Measurements from ENCODE around the gene MYO1D.
A peak's percentile ranks its signal among the peaks of the same experiment; 100 is the strongest.
"Not testable (repeated sequence)": the region's sequence is repeated elsewhere in the genome, so short reads cannot be mapped to it uniquely, and the experiment has no call there.

Gene MYO1D

GRCh38 chr17:32482568-32483320 lies 394.2 kb downstream of the MYO1D start:
- DNase-seq, result no peak

DNA sequence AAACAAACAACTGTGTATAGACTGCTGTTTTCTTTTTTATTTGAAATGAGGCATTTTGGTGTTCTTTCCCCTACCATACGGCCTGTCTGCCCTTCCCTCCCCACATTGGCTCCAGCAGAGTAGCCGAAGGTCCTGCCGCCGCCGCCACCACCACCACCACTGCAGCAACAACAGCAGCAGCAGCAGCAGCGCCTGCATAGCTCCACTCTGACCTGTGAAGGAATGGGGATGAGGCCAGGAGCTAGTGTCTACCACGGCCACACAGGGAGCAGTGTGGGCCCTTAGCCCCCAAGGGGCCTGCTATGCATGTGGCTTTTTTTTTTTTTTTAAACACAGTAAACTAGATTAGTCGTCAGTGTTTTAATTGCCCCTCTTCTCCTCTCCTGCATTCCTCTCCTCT lies 395.7 kb downstream of the MYO1D start:
- DNase-seq, result no peak

GRCh38 chr17:32479074-32479617 lies 397.8 kb downstream of the MYO1D start:
- no peak for DNase-seq

DNA sequence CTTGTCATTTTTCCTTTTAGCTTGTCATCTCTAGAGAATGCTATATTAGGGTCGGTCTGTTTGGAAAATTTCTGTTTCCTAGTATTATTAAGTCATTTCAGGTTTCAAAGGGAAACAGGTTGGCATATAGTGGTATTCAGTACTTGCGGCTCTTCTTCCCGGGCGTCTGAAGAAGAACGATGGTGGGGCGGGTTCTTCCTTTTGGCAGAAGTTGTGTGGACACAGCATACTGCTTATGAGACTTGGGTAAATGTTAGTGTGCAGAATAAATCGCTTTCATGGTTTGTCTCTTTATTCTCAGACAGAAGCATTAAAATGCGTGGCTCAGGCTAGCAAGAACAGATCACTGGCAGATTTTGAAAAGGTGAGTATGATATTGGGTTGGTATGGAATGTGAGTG lies 399.7 kb downstream of the MYO1D start:
- no peak for DNase-seq

DNA sequence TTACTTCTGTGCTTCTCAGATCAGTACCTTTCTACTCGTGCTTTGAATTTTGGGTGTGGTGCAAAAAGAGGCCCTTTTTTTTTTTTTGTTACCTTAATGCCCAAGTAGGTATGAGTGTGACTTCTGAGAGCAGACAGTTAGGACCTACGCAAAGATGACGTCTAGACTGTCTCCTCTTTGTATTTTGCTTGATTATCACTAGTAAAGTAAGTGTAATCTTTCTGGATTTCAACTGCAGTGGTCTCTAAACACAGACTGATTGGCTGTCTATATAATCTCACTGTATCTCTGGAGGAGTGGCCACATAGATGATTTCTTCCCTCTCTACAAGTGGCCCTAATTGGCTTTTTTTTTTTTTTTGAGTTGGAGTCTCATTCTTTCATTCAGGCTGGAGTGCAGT lies 401.7 kb downstream of the MYO1D start:
- DNase-seq, result no peak

GRCh38 chr17:32471652-32472051 lies 405.3 kb downstream of the MYO1D start:
- DNase-seq, result no peak

- no peak for DNase-seq
Measured at GRCh38 chr17:32470405-32471167, 406.3 kb downstream of the MYO1D start.

GRCh38 chr17:32467949-32468348 lies 409.0 kb downstream of the MYO1D start:
- DNase-seq, result no peak

GRCh38 chr17:32464374-32464773 lies 412.6 kb downstream of the MYO1D start:
- DNase-seq, result no peak

DNA sequence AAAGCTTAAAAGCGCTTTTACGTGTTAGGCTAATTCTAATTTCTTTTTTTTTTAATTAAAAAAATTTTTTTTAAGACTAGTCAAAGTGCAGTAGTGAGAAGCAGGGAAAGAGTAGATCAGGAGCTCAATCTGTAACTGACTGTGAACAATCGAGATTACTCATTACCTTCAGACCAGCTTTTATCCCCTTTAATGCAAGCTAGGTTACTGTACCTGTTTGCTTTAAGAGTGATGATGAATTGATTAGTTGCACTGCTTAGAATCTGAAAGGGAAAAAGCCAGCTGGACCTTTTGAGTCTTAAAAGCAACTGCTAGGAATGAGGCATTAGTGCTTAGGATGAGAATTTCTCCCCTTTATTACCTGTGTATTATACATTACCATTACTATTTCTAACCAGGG lies 413.6 kb downstream of the MYO1D start:
- DNase-seq, result no peak

GRCh38 chr17:32461853-32462617 lies 414.9 kb downstream of the MYO1D start:
- DNase-seq, result peak; percentile 55

DNA sequence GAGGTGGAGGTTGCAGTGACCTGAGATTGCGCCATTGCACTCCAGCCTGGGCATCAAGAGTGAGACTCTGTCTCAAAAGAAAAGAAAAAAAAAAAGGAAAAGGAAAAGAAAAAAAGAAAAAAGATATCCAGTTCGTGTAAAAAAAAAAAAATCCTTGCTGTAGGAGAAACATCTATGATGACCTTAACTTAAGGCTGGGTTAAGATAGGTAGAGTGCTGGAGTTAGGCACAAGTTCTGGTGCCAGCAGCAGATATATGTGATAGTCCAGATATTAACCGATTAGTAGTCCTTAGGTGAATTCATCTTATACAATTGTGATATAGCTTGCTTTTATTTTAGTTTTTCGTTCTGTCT lies 415.4 kb downstream of the MYO1D start:
- no peak for DNase-seq

GRCh38 chr17:32460054-32460453 lies 416.9 kb downstream of the MYO1D start:
- DNase-seq, result no peak

GRCh38 chr17:32458371-32458770 lies 418.6 kb downstream of the MYO1D start:
- DNase-seq, result no peak

DNA sequence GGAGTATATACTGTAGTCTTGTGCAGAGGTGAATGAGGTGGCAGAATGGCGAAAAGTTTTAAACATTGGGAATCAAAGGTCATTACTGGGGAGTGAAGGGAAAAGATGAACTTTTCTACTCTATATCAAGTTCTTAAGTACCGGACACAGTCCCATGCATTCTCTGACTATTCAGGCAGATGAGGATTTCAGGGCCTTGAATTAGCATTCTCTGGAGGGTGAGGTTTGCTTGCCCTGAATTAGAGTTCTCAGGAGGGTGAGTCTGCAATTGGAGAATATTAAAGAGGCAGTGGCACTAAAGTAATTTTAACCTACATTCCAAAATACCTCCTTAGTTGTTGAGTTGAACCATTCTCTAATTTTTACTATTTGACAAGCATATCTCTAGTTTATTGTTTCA lies 423.6 kb downstream of the MYO1D start:
- no peak for DNase-seq

- no peak for DNase-seq
Measured at GRCh38 chr17:32452281-32452680, 424.6 kb downstream of the MYO1D start.

GRCh38 chr17:32451879-32452278 lies 425.0 kb downstream of the MYO1D start:
- DNase-seq, result no peak

DNA sequence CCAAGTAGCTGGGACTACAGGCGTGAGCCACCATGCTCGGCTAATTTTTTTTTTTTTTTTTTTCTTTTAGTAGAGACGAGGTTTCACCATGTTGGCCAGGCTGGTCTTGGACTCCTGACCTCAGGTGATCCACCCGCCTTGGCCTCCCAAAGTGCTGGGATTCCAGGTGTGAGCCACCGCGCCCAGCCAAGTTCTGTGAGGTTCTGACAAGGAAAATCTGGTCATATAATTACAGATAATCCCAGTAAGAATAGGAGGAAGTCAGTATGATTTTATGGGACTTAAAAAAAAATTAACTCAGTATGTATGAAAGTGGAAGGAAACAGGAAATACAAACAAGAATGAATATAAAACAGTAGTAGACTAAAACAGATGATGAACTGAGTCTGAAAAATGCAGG lies 426.5 kb downstream of the MYO1D start:
- DNase-seq, result not testable (repeated sequence)

DNA sequence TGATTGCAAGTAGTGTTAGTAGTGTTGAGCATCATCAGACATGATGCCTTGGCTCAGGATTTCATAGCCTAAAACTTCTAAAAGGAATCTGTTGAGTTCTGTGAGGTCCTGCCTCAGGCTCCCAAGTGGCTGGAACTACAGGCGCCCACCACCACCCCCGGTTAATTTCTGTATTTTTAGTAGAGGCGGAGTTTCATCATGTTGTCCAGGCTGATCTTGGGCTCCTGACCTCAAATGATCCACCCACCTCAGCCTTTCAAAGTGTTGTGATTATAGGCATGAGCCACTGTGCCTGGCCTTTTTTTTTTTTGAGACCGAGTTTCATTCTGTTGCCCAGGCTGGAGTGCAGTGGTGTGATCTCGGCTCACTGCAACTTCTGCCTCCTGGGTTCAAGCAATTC lies 427.0 kb downstream of the MYO1D start:
- DNase-seq, result no peak

- DNase-seq, result no peak
Measured at GRCh38 chr17:32446949-32447348, 430.0 kb downstream of the MYO1D start.

GRCh38 chr17:32445971-32446370 lies 431.0 kb downstream of the MYO1D start:
- DNase-seq, result no peak

- no peak for DNase-seq
Measured at GRCh38 chr17:32445497-32445896, 431.4 kb downstream of the MYO1D start.

DNA sequence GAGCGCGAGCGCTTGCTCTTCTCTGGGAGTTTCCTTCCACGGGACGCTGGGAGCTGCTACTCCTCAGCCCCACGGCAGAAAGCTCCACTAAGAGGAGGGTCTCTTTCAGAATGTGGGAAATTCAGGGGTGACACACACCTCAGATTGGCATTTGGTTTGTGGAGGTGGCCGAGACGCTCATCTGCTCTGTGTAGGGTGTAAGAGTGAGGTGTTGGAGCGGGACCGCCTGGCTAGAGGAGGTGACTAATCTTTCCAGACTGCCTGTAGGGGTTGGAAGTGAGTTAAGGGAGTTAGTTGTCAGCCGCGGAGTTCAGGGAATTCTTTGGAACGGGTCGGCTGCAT lies 431.9 kb downstream of the MYO1D start:
- DNase-seq, result no peak

Measured in COR-L47 (cell line).